A549 (cell line): ENCODE data around the gene ALS2. TPM values are rescaled to one million over a fixed set of nuclear protein-coding genes. Genes with fewer than 3 reads are reported as not detected.

Experiments
- ATAC-seq, 2 experiments: fragments of 200-7000 bp in 1 of 2; fragments of >200 bp in 1 of 2; cut with Nextera tagmentation in 1 of 2; cut with Tn5 transposase in 1 of 2; 3 replicates each; pipeline versions ENCODE4 v1.8.0 to v1.9.1; 2018 to 2020; ENCODE audit warnings: mild to moderate bottlenecking in 1 of 2, moderate library complexity in 1 of 2
- CTCF ChIA-PET: fragments of 300-600 bp; sonication (Branson Sonifier 250); formaldehyde crosslinking; extraction: SDS; loops from one replicate; lab custom pipeline; 2021; ENCODE audit warnings: antibody characterized with exemption, inconsistent platforms; lab: Yijun Ruan, JAX
- POLR2A ChIA-PET: fragments of 350-600 bp; formaldehyde crosslinking; extraction: SDS; loops from one replicate; lab custom pipeline; 2021; ENCODE audit warnings: antibody characterized with exemption, inconsistent platforms; lab: Yijun Ruan, JAX
- DNase-seq, 2 experiments: peaks; one replicate each; pipeline versions ENCODE4 v3.0.0 to v3.0.0-alpha.2; 2011 to 2016; ENCODE audit warnings: low read depth in 1 of 2, low spot score in 1 of 2
- FAIRE-seq: peaks from 2 replicates; lab custom pipeline; 2011; peaks lifted over from hg19 to GRCh38; lab: Jason Lieb, UNC
- H3K27ac ChIP-seq, 2 experiments: fragments of >200 bp; sonication (Bioruptor Twin); formaldehyde crosslinking; 3 replicates each; pipeline ENCODE4 v1.5.1; 2016 to 2017
- H3K4me1 ChIP-seq: fragments of >200 bp; sonication (Bioruptor Twin); formaldehyde crosslinking; 3 replicates; pipeline ENCODE4 v1.6.1; 2016
- H3K4me2 ChIP-seq: fragments of >200 bp; sonication (Bioruptor Twin); formaldehyde crosslinking; 3 replicates; pipeline ENCODE4 v1.6.1; 2016
- H3K4me3 ChIP-seq: fragments of >200 bp; sonication (Bioruptor Twin); formaldehyde crosslinking; 3 replicates; pipeline ENCODE4 v1.5.1; 2016
- H3K9me3 ChIP-seq: fragments of >200 bp; sonication (Bioruptor Twin); formaldehyde crosslinking; 3 replicates; pipeline ENCODE4 v1.6.1; 2016
- CBX2 ChIP-seq: fragments of 200-600 bp; sonication (generic); IDR thresholded peaks from 2 replicates; pipeline ENCODE4 v1.6.1; 2016; ENCODE audit warnings: low read depth, mild to moderate bottlenecking, borderline replicate concordance
- CHD2 ChIP-seq: fragments of 150-350 bp; IDR thresholded peaks from 2 replicates; pipeline ENCODE4 v1.6.1; 2014; ENCODE audit warnings: low read length; ENCODE audit not compliant: partially characterized antibody
- EHF ChIP-seq: fragments of 250-450 bp; sonication (Bioruptor Pico); IDR thresholded peaks from 2 replicates; pipeline ENCODE4 v1.5.0; 2020; ENCODE audit warnings: mild to moderate bottlenecking
- ESRRA ChIP-seq: fragments of 150-350 bp; IDR thresholded peaks from 2 replicates; pipeline ENCODE4 v1.6.1; 2014; ENCODE audit warnings: mild to moderate bottlenecking, low read length, borderline replicate concordance
- FOSL2 ChIP-seq, 2 experiments: fragments of 450-650 bp in 1 of 2; fragments of >200 bp in 1 of 2; sonication (Bioruptor Twin) in 1 of 2; formaldehyde crosslinking; IDR thresholded peaks; 2 replicates each; pipeline versions ENCODE4 v1.5.0 to v1.6.1; 2016 to 2020; ENCODE audit warnings: mild to moderate bottlenecking in 1 of 2, moderate library complexity in 1 of 2
- FOXS1 ChIP-seq: fragments of 250-450 bp; sonication (Bioruptor Pico); IDR thresholded peaks from 2 replicates; pipeline ENCODE4 v1.5.0; 2020; ENCODE audit warnings: mild to moderate bottlenecking, moderate library complexity
- HDAC2 ChIP-seq: fragments of 200-600 bp; sonication (generic); IDR thresholded peaks from 2 replicates; pipeline ENCODE4 v1.6.1; 2016
- JUN ChIP-seq, 2 experiments: fragments of >200 bp; sonication (Bioruptor Twin); formaldehyde crosslinking; IDR thresholded peaks; 2 replicates in 1 of 2; 3 replicates in 1 of 2; pipeline ENCODE4 v1.6.1; 2016 to 2017
- KDM1A ChIP-seq: fragments of 200-600 bp; sonication (generic); IDR thresholded peaks from 2 replicates; pipeline ENCODE4 v1.6.1; 2016; ENCODE audit warnings: low read depth, mild to moderate bottlenecking
- POLR2A ChIP-seq: IDR thresholded peaks from 2 replicates; pipeline ENCODE4 v1.6.1; 2012; ENCODE audit warnings: mild to moderate bottlenecking, low read length
- RAD21 ChIP-seq, 2 experiments: fragments of >200 bp in 1 of 2; sonication (Bioruptor Twin) in 1 of 2; formaldehyde crosslinking in 1 of 2; IDR thresholded peaks in 1 of 2; conservative IDR thresholded peaks in 1 of 2; 2 replicates in 1 of 2; 3 replicates in 1 of 2; pipeline ENCODE4 v1.6.1; 2012 to 2018; ENCODE audit warnings: inconsistent platforms in 1 of 2
- RARB ChIP-seq: fragments of 250-450 bp; sonication (Bioruptor Pico); IDR thresholded peaks from 2 replicates; pipeline ENCODE4 v1.8.0; 2021; ENCODE audit warnings: mild to moderate bottlenecking, moderate library complexity
- RCOR1 ChIP-seq: fragments of 150-350 bp; IDR thresholded peaks from 2 replicates; pipeline ENCODE4 v1.6.1; 2014; ENCODE audit warnings: antibody characterized with exemption, low read length, low read depth
- RNF2 ChIP-seq: fragments of 200-600 bp; sonication (generic); IDR thresholded peaks from 2 replicates; pipeline ENCODE4 v1.6.1; 2016; ENCODE audit warnings: low read depth, mild to moderate bottlenecking, antibody characterized with exemption, moderate library complexity, borderline replicate concordance
- TFCP2L1 ChIP-seq: fragments of 250-450 bp; sonication (Bioruptor Pico); IDR thresholded peaks from 2 replicates; pipeline ENCODE4 v1.5.0; 2021; ENCODE audit warnings: mild to moderate bottlenecking
- ZFP36 ChIP-seq: fragments of 450-650 bp; IDR thresholded peaks from 2 replicates; pipeline ENCODE4 v1.6.1; 2014; ENCODE audit warnings: borderline replicate concordance; ENCODE audit not compliant: partially characterized antibody
- ZSCAN20 ChIP-seq: fragments of 250-450 bp; sonication (Bioruptor Pico); IDR thresholded peaks from 2 replicates; pipeline ENCODE4 v1.8.0; 2022; ENCODE audit warnings: mild to moderate bottlenecking, moderate library complexity
- WGBS: methylation state at CpG from one replicate; pipeline ENCODE4 v1.1.6; 2017; ENCODE audit errors: missing lambda C conversion rate; 5-methylcytosine and 5-hydroxymethylcytosine counted together
- polyA plus RNA-seq, 4 experiments: library from polyadenylated mRNA; depleted of rRNA in 3 of 4; stranded (reverse); fragments of >200 nt; fragmentation: RNase III in 1 of 4; extraction: RNeasy Plus Mini Kit Qiagen cat#74134 plus additional on column Dnase treatment in 1 of 4; gene quantifications; 2 replicates in 3 of 4; 3 replicates in 1 of 4; pipeline ENCODE4 v1.2.3, GENCODE V29; 2011 to 2017
- TF ChIP-seq, protein P1 (sequence below): fragments of 250-450 bp; sonication (Bioruptor Pico); IDR thresholded peaks from 2 replicates; pipeline ENCODE4 v1.5.0; 2020; ENCODE audit warnings: low read depth, mild to moderate bottlenecking, moderate library complexity
- TF ChIP-seq, protein P2 (sequence below): fragments of 200-600 bp; sonication (generic); IDR thresholded peaks from 2 replicates; pipeline ENCODE4 v1.6.1; 2016; ENCODE audit warnings: antibody characterized with exemption, mild to moderate bottlenecking, moderate library complexity
- TF ChIP-seq, protein P3 (sequence below): fragments of 450-650 bp; IDR thresholded peaks from 2 replicates; pipeline ENCODE4 v1.6.1; 2014; ENCODE audit warnings: antibody characterized with exemption
- TF ChIP-seq, protein P4 (sequence below): fragments of >200 bp; sonication (Bioruptor Twin); formaldehyde crosslinking; IDR thresholded peaks from 2 replicates; pipeline ENCODE4 v1.6.1; 2016

Gene ALS2
- polyA plus RNA-seq, 2 of the 4 experiments (the other 2 are of a cell fraction): 18.1 to 23.3 TPM

DNA sequence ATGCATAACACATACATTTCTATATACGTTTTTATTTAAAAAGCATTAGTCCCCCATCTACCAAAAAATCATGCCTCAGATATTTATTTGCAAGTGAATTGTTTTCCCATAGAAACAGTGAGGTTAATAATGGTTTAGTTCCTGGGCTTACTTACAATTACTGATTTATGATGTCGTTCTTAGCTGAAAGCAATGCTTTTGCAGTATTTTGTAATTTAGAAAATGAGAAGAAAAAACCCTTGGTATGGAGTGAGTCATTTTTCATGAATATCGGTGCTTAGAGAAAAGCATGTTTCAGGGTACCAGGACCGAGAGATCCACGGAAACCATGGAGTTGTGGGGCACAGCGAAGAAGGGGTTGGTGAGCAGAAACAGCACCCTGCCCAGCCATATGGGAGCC lies 13.6 kb upstream of the ALS2 start:
- CTCF ChIA-PET: interaction anchor here (1.2 to 2.5 kb wide), 3 partner anchors 64 to 384 kb away, joined by 4 to 16 read pairs (median 5); no protein-coding TSS in a partner anchor
- 63% methylated on average over 6 of the region's 6 CpGs for WGBS
- no peak for FAIRE-seq
- DNase-seq: no peak
- no peaks in the 10 kb centered on the region for H3K9me3 ChIP-seq
- POLR2A ChIA-PET: no interaction called here
- TF ChIP-seq ZSCAN20 (CRISPR knock-in tag) (no peak), JUN (IDR thresholded peaks at IDR 0.05) (no peak), EHF (no peak), RAD21 (conservative IDR thresholded peaks at IDR 0.05 in 1 of 2, IDR thresholded peaks at IDR 0.05 in 1 of 2) (no peak), TFCP2L1 (no peak), HDAC2 (no peak), ZFP36 (no peak), CBX2 (no peak), FOSL2 (IDR thresholded peaks at IDR 0.05) (no peak), FOSL2 (CRISPR knock-in tag; IDR thresholded peaks at IDR 0.05) (no peak), CHD2 (no peak)
- TF ChIP-seq, protein P1, sequence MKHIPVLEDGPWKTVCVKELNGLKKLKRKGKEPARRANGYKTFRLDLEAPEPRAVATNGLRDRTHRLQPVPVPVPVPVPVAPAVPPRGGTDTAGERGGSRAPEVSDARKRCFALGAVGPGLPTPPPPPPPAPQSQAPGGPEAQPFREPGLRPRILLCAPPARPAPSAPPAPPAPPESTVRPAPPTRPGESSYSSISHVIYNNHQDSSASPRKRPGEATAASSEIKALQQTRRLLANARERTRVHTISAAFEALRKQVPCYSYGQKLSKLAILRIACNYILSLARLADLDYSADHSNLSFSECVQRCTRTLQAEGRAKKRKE (CRISPR knock-in tag): no peak
- TF ChIP-seq, protein P2, sequence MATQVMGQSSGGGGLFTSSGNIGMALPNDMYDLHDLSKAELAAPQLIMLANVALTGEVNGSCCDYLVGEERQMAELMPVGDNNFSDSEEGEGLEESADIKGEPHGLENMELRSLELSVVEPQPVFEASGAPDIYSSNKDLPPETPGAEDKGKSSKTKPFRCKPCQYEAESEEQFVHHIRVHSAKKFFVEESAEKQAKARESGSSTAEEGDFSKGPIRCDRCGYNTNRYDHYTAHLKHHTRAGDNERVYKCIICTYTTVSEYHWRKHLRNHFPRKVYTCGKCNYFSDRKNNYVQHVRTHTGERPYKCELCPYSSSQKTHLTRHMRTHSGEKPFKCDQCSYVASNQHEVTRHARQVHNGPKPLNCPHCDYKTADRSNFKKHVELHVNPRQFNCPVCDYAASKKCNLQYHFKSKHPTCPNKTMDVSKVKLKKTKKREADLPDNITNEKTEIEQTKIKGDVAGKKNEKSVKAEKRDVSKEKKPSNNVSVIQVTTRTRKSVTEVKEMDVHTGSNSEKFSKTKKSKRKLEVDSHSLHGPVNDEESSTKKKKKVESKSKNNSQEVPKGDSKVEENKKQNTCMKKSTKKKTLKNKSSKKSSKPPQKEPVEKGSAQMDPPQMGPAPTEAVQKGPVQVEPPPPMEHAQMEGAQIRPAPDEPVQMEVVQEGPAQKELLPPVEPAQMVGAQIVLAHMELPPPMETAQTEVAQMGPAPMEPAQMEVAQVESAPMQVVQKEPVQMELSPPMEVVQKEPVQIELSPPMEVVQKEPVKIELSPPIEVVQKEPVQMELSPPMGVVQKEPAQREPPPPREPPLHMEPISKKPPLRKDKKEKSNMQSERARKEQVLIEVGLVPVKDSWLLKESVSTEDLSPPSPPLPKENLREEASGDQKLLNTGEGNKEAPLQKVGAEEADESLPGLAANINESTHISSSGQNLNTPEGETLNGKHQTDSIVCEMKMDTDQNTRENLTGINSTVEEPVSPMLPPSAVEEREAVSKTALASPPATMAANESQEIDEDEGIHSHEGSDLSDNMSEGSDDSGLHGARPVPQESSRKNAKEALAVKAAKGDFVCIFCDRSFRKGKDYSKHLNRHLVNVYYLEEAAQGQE: no peak
- TF ChIP-seq, protein P3, sequence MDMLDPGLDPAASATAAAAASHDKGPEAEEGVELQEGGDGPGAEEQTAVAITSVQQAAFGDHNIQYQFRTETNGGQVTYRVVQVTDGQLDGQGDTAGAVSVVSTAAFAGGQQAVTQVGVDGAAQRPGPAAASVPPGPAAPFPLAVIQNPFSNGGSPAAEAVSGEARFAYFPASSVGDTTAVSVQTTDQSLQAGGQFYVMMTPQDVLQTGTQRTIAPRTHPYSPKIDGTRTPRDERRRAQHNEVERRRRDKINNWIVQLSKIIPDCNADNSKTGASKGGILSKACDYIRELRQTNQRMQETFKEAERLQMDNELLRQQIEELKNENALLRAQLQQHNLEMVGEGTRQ: no peak
- no peak overlapping the region for H3K4me2 ChIP-seq
- H3K27ac ChIP-seq: no peak overlapping the region
- H3K4me3 ChIP-seq: no peak overlapping the region
- no peak for ATAC-seq
- peaks cover 14% of the 10 kb centered on the region; the same call in 2 of the 3 replicates for H3K4me1 ChIP-seq

DNA sequence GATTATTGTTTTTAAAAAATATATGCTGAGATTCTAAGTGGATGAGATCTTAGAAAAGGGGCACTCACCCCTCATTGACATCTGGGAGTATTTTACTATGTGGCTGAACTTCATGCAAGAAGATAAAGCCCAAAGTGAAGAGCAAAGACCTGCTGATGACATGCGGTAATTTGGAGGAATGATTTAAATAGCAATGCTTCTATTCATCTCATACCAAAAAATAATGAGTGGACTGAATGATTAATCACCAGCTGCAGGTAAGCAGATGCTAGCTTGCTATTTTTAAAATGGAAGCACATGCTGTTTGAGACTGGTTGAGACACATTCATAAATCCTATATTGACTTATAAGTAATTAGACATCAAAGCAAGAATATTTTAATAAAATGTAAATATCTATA lies 12.9 kb upstream of the ALS2 start:
- ATAC-seq (no peak), DNase-seq (no peak)
- POLR2A ChIA-PET: no interaction called here
- H3K27ac ChIP-seq: no peak overlapping the region
- no peaks in the 10 kb centered on the region for H3K9me3 ChIP-seq
- WGBS: 47% methylated on average over 1 of the region's 1 CpG
- no peak overlapping the region for H3K4me2 ChIP-seq
- TF ChIP-seq ZFP36 (no peak), POLR2A (no peak), TFCP2L1 (no peak), RNF2 (no peak), RCOR1 (no peak), EHF (no peak), RARB (CRISPR knock-in tag) (no peak), ESRRA (no peak), FOXS1 (no peak), KDM1A (no peak), CBX2 (no peak)
- TF ChIP-seq, protein P4, sequence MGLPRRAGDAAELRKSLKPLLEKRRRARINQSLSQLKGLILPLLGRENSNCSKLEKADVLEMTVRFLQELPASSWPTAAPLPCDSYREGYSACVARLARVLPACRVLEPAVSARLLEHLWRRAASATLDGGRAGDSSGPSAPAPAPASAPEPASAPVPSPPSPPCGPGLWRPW: no peak
- TF ChIP-seq, protein P1 (CRISPR knock-in tag): no peak
- TF ChIP-seq, all 56 proteins: peak for 0
- no peak for FAIRE-seq
- Histone ChIP-seq H3K4me3 (no peak overlapping the region), H3K4me1 (peaks cover 13% of the 10 kb centered on the region; the same call in 2 of the 3 replicates)
- CTCF ChIA-PET: interaction anchor here (2.5 kb wide), 1 partner anchor 385 kb away, joined by 16 read pairs; no protein-coding TSS in a partner anchor
